ENCODE measurements around the gene RPH3AL.
"Not testable (repeated sequence)": the region's sequence is repeated elsewhere in the genome, so short reads cannot be mapped to it uniquely, and the experiment has no call there.

The RPH3AL gene

GRCh38 chr17:379531-380465, 27.2 kb upstream of the RPH3AL start:
- no peak for DNase-seq (ENCODE audit: low spot score)

- no peak for DNase-seq (ENCODE audit: low spot score)
Observed at GRCh38 chr17:378068-378467, 25.5 kb upstream of the RPH3AL start.

GRCh38 chr17:376936-377863, 24.6 kb upstream of the RPH3AL start:
- peak; percentile 61 for DNase-seq (ENCODE audit: low spot score)

- no peak for DNase-seq (ENCODE audit: low spot score)
Observed at GRCh38 chr17:373613-374230, 21.1 kb upstream of the RPH3AL start.

GRCh38 chr17:372157-373152, 19.8 kb upstream of the RPH3AL start:
- DNase-seq (ENCODE audit: low spot score), result no peak

GRCh38 chr17:371583-371982, 19.0 kb upstream of the RPH3AL start:
- no peak for DNase-seq (ENCODE audit: low spot score)

- not testable (repeated sequence) for DNase-seq (ENCODE audit: low spot score)
Observed at GRCh38 chr17:367656-368055, 15.0 kb upstream of the RPH3AL start.

- DNase-seq (ENCODE audit: low spot score), result not testable (repeated sequence)
Observed at GRCh38 chr17:366657-367615, 14.3 kb upstream of the RPH3AL start.

GRCh38 chr17:364766-365165, 12.2 kb upstream of the RPH3AL start:
- DNase-seq (ENCODE audit: low spot score), result no peak

- DNase-seq (ENCODE audit: low spot score), result no peak
Observed at GRCh38 chr17:364308-364707, 11.7 kb upstream of the RPH3AL start.

- DNase-seq (ENCODE audit: low spot score), result no peak
Observed at GRCh38 chr17:362721-363120, 10.1 kb upstream of the RPH3AL start.

- no peak for DNase-seq (ENCODE audit: low spot score)
Observed at GRCh38 chr17:360092-360750, 7.6 kb upstream of the RPH3AL start.

GRCh38 chr17:358491-359151, 6.0 kb upstream of the RPH3AL start:
- DNase-seq (ENCODE audit: low spot score), result no peak

GRCh38 chr17:357644-358043, 5.0 kb upstream of the RPH3AL start:
- DNase-seq (ENCODE audit: low spot score), result no peak

- DNase-seq (ENCODE audit: low spot score), result no peak
Observed at GRCh38 chr17:356671-357434, 4.2 kb upstream of the RPH3AL start.

GRCh38 chr17:354651-355556, 2.3 kb upstream of the RPH3AL start:
- no peak for DNase-seq (ENCODE audit: low spot score)

- no peak for DNase-seq (ENCODE audit: low spot score)
Observed at GRCh38 chr17:353838-354234, 1.2 kb upstream of the RPH3AL start.
